GM23338 (cell line): ENCODE measurements around the gene GRIA2. TPM values are rescaled to one million over a fixed set of nuclear protein-coding genes. Genes with fewer than 3 reads are reported as not detected.

Source experiments
- ATAC-seq: fragments of 200-7000 bp; cut with Tn5 transposase; 3 replicates; pipeline ENCODE4 v1.9.1; 2020
- DNase-seq: peaks from one replicate; pipeline ENCODE4 v3.0.0-alpha.2; 2015; ENCODE audit warnings: low spot score
- H2AFZ ChIP-seq: fragments of 200-600 bp; sonication (generic); 2 replicates; pipeline ENCODE4 v1.8.0; 2016; ENCODE audit warnings: antibody characterized with exemption, mild to moderate bottlenecking, moderate library complexity
- H3F3A ChIP-seq: fragments of 200-600 bp; sonication (generic); replicated peaks from 2 replicates; pipeline ENCODE4 v1.8.0; 2017; ENCODE audit warnings: antibody characterized with exemption, mixed run types, low read depth
- H3K27ac ChIP-seq: fragments of 200-600 bp; sonication (generic); 2 replicates; pipeline ENCODE4 v1.6.1; 2016; ENCODE audit warnings: low read depth
- H3K27me3 ChIP-seq: fragments of 200-600 bp; sonication (generic); 2 replicates; pipeline ENCODE4 v1.8.0; 2016; ENCODE audit warnings: mild to moderate bottlenecking, mixed run types, moderate library complexity; ENCODE audit not compliant: insufficient read depth
- H3K36me3 ChIP-seq: fragments of 200-600 bp; sonication (generic); 2 replicates; pipeline ENCODE4 v1.8.0; 2016; ENCODE audit warnings: mild to moderate bottlenecking; ENCODE audit not compliant: insufficient read depth
- H3K4me1 ChIP-seq: fragments of 200-600 bp; sonication (generic); 2 replicates; pipeline ENCODE4 v1.8.0; 2016; ENCODE audit warnings: mild to moderate bottlenecking, moderate library complexity; ENCODE audit not compliant: insufficient read depth
- H3K4me2 ChIP-seq: fragments of 200-600 bp; sonication (generic); 2 replicates; pipeline ENCODE4 v1.7.1; 2017; ENCODE audit warnings: mixed run types
- H3K4me3 ChIP-seq: fragments of 200-600 bp; sonication (generic); 2 replicates; pipeline ENCODE4 v1.6.1; 2016; ENCODE audit warnings: mixed run types
- H3K79me2 ChIP-seq: fragments of 200-600 bp; sonication (generic); replicated peaks from 2 replicates; pipeline ENCODE4 v1.8.0; 2017; ENCODE audit warnings: mild to moderate bottlenecking; ENCODE audit not compliant: insufficient read depth
- H3K9me2 ChIP-seq: fragments of 200-600 bp; sonication (generic); 2 replicates; pipeline ENCODE4 v1.8.0; 2017; ENCODE audit not compliant: insufficient read depth
- H4K20me1 ChIP-seq: fragments of 200-600 bp; sonication (generic); replicated peaks from 2 replicates; pipeline ENCODE4 v1.8.0; 2017; ENCODE audit warnings: mild to moderate bottlenecking; ENCODE audit not compliant: insufficient read depth
- H3K27ac Mint-ChIP-seq: 2 replicates; pipeline ENCODE4 v1.8.0; 2020; ENCODE audit warnings: inconsistent platforms, mild to moderate bottlenecking, moderate library complexity, mixed read lengths
- H3K27me3 Mint-ChIP-seq: 3 replicates; pipeline ENCODE4 v1.8.0; 2022; ENCODE audit warnings: low read depth, mild to moderate bottlenecking, moderate library complexity, mixed read lengths, inconsistent platforms; ENCODE audit not compliant: insufficient read depth, poor library complexity
- H3K36me3 Mint-ChIP-seq: 3 replicates; pipeline ENCODE4 v1.8.0; 2021; ENCODE audit warnings: low read depth, mild to moderate bottlenecking, inconsistent platforms, moderate library complexity, mixed read lengths
- H3K4me1 Mint-ChIP-seq: 3 replicates; pipeline ENCODE4 v1.8.0; 2020; ENCODE audit warnings: mild to moderate bottlenecking, inconsistent platforms, mixed read lengths
- H3K4me3 Mint-ChIP-seq: 3 replicates; pipeline ENCODE4 v1.8.0; 2021; ENCODE audit warnings: moderate library complexity, mild to moderate bottlenecking, inconsistent platforms, mixed read lengths
- H3K9me3 Mint-ChIP-seq: 3 replicates; pipeline ENCODE4 v1.8.0; 2020; ENCODE audit warnings: moderate library complexity, mild to moderate bottlenecking, inconsistent platforms, mixed read lengths
- CREB1 ChIP-seq: fragments of 250-450 bp; sonication (Bioruptor Pico); IDR thresholded peaks from 2 replicates; pipeline ENCODE4 v1.5.0; 2020; ENCODE audit warnings: low read depth, mild to moderate bottlenecking, moderate library complexity
- CTCF ChIP-seq, 2 experiments: fragments of 200-600 bp in 1 of 2; sonication (generic) in 1 of 2; conservative IDR thresholded peaks; 2 replicates each; pipeline versions ENCODE4 v1.5.1 to v1.6.1; 2016 to 2017; ENCODE audit warnings: antibody characterized with exemption in 2 of 2, low read depth in 2 of 2, mild to moderate bottlenecking in 2 of 2, moderate library complexity in 1 of 2
- ETS1 ChIP-seq: IDR thresholded peaks from 2 replicates; pipeline ENCODE4 v1.6.1; 2016; ENCODE audit warnings: antibody characterized with exemption
- EZH2 ChIP-seq: fragments of 200-600 bp; sonication (generic); IDR thresholded peaks from one replicate; pipeline ENCODE4 v1.8.0; 2017; ENCODE audit warnings: antibody characterized with exemption, mild to moderate bottlenecking, low read depth; ENCODE audit not compliant: unreplicated experiment
- EZH2phosphoT487 ChIP-seq: fragments of 200-600 bp; sonication (generic); IDR thresholded peaks from one replicate; pipeline ENCODE4 v1.8.1; 2018; ENCODE audit warnings: antibody characterized with exemption; ENCODE audit not compliant: unreplicated experiment
- JUNB ChIP-seq: IDR thresholded peaks from one replicate; pipeline ENCODE4 v1.6.1; 2016; ENCODE audit warnings: antibody characterized with exemption; ENCODE audit not compliant: unreplicated experiment
- NANOG ChIP-seq: IDR thresholded peaks from 2 replicates; pipeline ENCODE4 v1.6.1; 2016; ENCODE audit warnings: antibody characterized with exemption, borderline replicate concordance
- POLR2AphosphoS5 ChIP-seq: IDR thresholded peaks from 2 replicates; pipeline ENCODE4 v1.6.1; 2016; ENCODE audit warnings: antibody characterized with exemption, low read depth
- REST ChIP-seq: IDR thresholded peaks from one replicate; pipeline ENCODE4 v1.6.1; 2018; ENCODE audit warnings: antibody characterized with exemption; ENCODE audit not compliant: unreplicated experiment
- STAT1 ChIP-seq: IDR thresholded peaks from one replicate; pipeline ENCODE4 v1.6.1; 2016; ENCODE audit warnings: antibody characterized with exemption; ENCODE audit not compliant: unreplicated experiment
- ZNF114 ChIP-seq: fragments of 250-450 bp; sonication (Bioruptor Pico); IDR thresholded peaks from 2 replicates; pipeline ENCODE4 v1.5.0; 2020; ENCODE audit warnings: mild to moderate bottlenecking, moderate library complexity
- ZNF331 ChIP-seq: fragments of 250-450 bp; sonication (Bioruptor Pico); IDR thresholded peaks from 2 replicates; pipeline ENCODE4 v1.5.0; 2020; ENCODE audit warnings: low read depth, mild to moderate bottlenecking, moderate library complexity
- ZNF462 ChIP-seq: fragments of 250-450 bp; sonication (Bioruptor Pico); IDR thresholded peaks from 2 replicates; pipeline ENCODE4 v1.5.0; 2020; ENCODE audit warnings: mild to moderate bottlenecking, moderate library complexity
- polyA plus RNA-seq: library from polyadenylated mRNA; unstranded; fragments of >200 nt; fragmentation: Nextera tagmentation; extraction: Ambion mirVana; gene quantifications from 2 replicates; pipeline ENCODE4 v1.2.1, GENCODE V29; 2016
- total RNA-seq: library from RNA; depleted of rRNA; stranded (reverse); fragments of >200 nt; shearing (Covaris generic); gene quantifications from 2 replicates; pipeline ENCODE4 v1.2.3, GENCODE V29; 2014

The GRIA2 gene
- total and polyA plus RNA-seq, 2 experiments from 2014 or later, result not detected

- Histone ChIP-seq H2AFZ (no peak overlapping the region), H3K4me3 (no peak overlapping the region), H3K79me2 (no peaks in the 10 kb centered on the region), H3K27me3 (no peaks in the 10 kb centered on the region), H3K4me2 (no peak overlapping the region), H3K4me1 (no peaks in the 10 kb centered on the region), H3F3A (no peaks in the 10 kb centered on the region), H4K20me1 (no peaks in the 10 kb centered on the region), H3K36me3 (no peaks in the 10 kb centered on the region), H3K9me2 (no peaks in the 10 kb centered on the region), H3K27ac (no peak overlapping the region)
- Mint-ChIP-seq H3K4me3 (no peak overlapping the region), H3K27me3 (no peaks in the 10 kb centered on the region), H3K27ac (no peak overlapping the region), H3K36me3 (no peaks in the 10 kb centered on the region), H3K4me1 (peaks cover 3% of the 10 kb centered on the region), H3K9me3 (no peaks in the 10 kb centered on the region)
- DNase-seq (no peak), ATAC-seq (no peak)
- TF ChIP-seq NANOG (no peak), ZNF114 (no peak), ZNF462 (CRISPR knock-in tag) (no peak), JUNB (no peak), CREB1 (CRISPR knock-in tag) (no peak), REST (no peak), POLR2AphosphoS5 (no peak), EZH2 (no peak), STAT1 (no peak), ETS1 (no peak), EZH2phosphoT487 (no peak), CTCF (conservative IDR thresholded peaks at IDR 0.05; ENCODE audit: low read depth in 2 of 2) (no peak), ZNF331 (CRISPR knock-in tag) (no peak)
Measured at GRCh38 chr4:157304769-157305168, 84.2 kb downstream of the GRIA2 start.
